ENCODE results near the gene GMCL1.

Gene GMCL1

GRCh38 chr2:69807821-69808540, 21.5 kb upstream of the GMCL1 start:
- no peaks in the 10 kb centered on the region for H3K36me3 ChIP-seq (ENCODE audit: insufficient read depth, low read length)
- peaks cover 7% of the 10 kb centered on the region; the same call in 1 of the 2 replicates for H3K27me3 ChIP-seq (ENCODE audit: insufficient read depth, low read length)
- H3K9me2 ChIP-seq (ENCODE audit: low read depth, low read length) = no peaks in the 10 kb centered on the region

GRCh38 chr2:69810550-69810949, 18.9 kb upstream of the GMCL1 start:
- Histone ChIP-seq H3K4me1 (ENCODE audit: insufficient read depth, low read length, severe bottlenecking) (no peaks in the 10 kb centered on the region), H4K20me1 (ENCODE audit: insufficient read depth, low read length) (no peaks in the 10 kb centered on the region), H3K9me3 (ENCODE audit: low read length) (no peaks in the 10 kb centered on the region), H3K36me3 (ENCODE audit: insufficient read depth, low read length) (no peaks in the 10 kb centered on the region), H3K79me2 (ENCODE audit: insufficient read depth, low read length) (no peaks in the 10 kb centered on the region), H3K9ac (ENCODE audit: low read length) (no peak overlapping the region), H2AFZ (ENCODE audit: low read length) (no peak overlapping the region), H3K27me3 (ENCODE audit: insufficient read depth, low read length) (peaks cover 7% of the 10 kb centered on the region; the same call in 1 of the 2 replicates), H3K4me2 (ENCODE audit: low read length) (no peak overlapping the region), H3F3A (ENCODE audit: insufficient read depth, low read length) (no peaks in the 10 kb centered on the region), H3K27ac (ENCODE audit: low read depth, low read length, poor library complexity, severe bottlenecking) (no peak overlapping the region), H3K4me3 (ENCODE audit: low read depth, low read length, poor library complexity, severe bottlenecking) (no peak overlapping the region), H3K9me2 (ENCODE audit: low read depth, low read length) (no peaks in the 10 kb centered on the region)
- no peak for TF ChIP-seq EZH2 (IDR thresholded peaks at IDR 0.05; ENCODE audit: borderline replicate concordance, low read length)
- TF ChIP-seq, protein P1, sequence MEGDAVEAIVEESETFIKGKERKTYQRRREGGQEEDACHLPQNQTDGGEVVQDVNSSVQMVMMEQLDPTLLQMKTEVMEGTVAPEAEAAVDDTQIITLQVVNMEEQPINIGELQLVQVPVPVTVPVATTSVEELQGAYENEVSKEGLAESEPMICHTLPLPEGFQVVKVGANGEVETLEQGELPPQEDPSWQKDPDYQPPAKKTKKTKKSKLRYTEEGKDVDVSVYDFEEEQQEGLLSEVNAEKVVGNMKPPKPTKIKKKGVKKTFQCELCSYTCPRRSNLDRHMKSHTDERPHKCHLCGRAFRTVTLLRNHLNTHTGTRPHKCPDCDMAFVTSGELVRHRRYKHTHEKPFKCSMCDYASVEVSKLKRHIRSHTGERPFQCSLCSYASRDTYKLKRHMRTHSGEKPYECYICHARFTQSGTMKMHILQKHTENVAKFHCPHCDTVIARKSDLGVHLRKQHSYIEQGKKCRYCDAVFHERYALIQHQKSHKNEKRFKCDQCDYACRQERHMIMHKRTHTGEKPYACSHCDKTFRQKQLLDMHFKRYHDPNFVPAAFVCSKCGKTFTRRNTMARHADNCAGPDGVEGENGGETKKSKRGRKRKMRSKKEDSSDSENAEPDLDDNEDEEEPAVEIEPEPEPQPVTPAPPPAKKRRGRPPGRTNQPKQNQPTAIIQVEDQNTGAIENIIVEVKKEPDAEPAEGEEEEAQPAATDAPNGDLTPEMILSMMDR (IDR thresholded peaks at IDR 0.05; ENCODE audit: low read length) = no peak

More at GRCh38 chr2:69807821-69808540, 21.5 kb upstream of the GMCL1 start:
- H3K4me2 ChIP-seq (ENCODE audit: low read length) = no peak overlapping the region
- H3K79me2 ChIP-seq (ENCODE audit: insufficient read depth, low read length) = no peaks in the 10 kb centered on the region
- TF ChIP-seq, protein P1 (IDR thresholded peaks at IDR 0.05; ENCODE audit: low read length) = no peak
- TF ChIP-seq EZH2 (IDR thresholded peaks at IDR 0.05; ENCODE audit: borderline replicate concordance, low read length) = no peak
- H3K4me1 ChIP-seq (ENCODE audit: insufficient read depth, low read length, severe bottlenecking) = peaks cover 6% of the 10 kb centered on the region
- H3K9ac ChIP-seq (ENCODE audit: low read length) = no peak overlapping the region
- no peak overlapping the region for H3K4me3 ChIP-seq (ENCODE audit: low read depth, low read length, poor library complexity, severe bottlenecking)
- no peaks in the 10 kb centered on the region for H3K9me3 ChIP-seq (ENCODE audit: low read length)
- no peaks in the 10 kb centered on the region for H4K20me1 ChIP-seq (ENCODE audit: insufficient read depth, low read length)
- H3K27ac ChIP-seq (ENCODE audit: low read depth, low read length, poor library complexity, severe bottlenecking) = no peak overlapping the region
- H3F3A ChIP-seq (ENCODE audit: insufficient read depth, low read length) = no peaks in the 10 kb centered on the region
- no peak overlapping the region for H2AFZ ChIP-seq (ENCODE audit: low read length)

DNA sequence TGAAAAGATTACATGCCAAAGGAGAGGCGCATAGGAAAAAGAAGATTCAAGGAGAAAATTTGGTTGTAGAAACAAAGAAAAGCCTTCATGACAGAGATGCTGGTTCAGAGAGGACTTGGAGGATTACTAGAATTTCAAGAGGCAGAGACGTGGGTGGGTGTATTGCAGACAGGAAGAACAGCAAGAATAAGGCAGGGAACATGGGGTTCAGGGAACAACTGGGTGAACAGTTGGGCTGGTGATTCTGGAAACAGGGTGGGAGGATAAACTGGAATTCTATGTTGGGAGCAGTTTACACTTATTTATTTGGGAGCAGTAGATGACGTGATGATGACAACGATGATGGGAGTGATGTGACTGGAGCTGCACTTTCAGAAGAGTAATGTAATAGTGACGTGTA, 18.4 kb upstream of the GMCL1 start:
- Histone ChIP-seq H3K4me2 (ENCODE audit: low read length) (no peak overlapping the region), H3K27ac (ENCODE audit: low read depth, low read length, poor library complexity, severe bottlenecking) (no peak overlapping the region)
- TF ChIP-seq, protein P1 (IDR thresholded peaks at IDR 0.05; ENCODE audit: low read length) = no peak
- no peak for TF ChIP-seq EZH2 (IDR thresholded peaks at IDR 0.05; ENCODE audit: borderline replicate concordance, low read length)

More for the DNA sequence above, 18.4 kb upstream of the GMCL1 start:
- H3K9ac ChIP-seq (ENCODE audit: low read length) = no peak overlapping the region
- H4K20me1 ChIP-seq (ENCODE audit: insufficient read depth, low read length) = no peaks in the 10 kb centered on the region
- no peak overlapping the region for H2AFZ ChIP-seq (ENCODE audit: low read length)
- no peak overlapping the region for H3K4me3 ChIP-seq (ENCODE audit: low read depth, low read length, poor library complexity, severe bottlenecking)
- peaks cover 7% of the 10 kb centered on the region; the same call in 1 of the 2 replicates for H3K27me3 ChIP-seq (ENCODE audit: insufficient read depth, low read length)
- no peaks in the 10 kb centered on the region for H3K9me3 ChIP-seq (ENCODE audit: low read length)
- no peaks in the 10 kb centered on the region for H3K36me3 ChIP-seq (ENCODE audit: insufficient read depth, low read length)
- no peaks in the 10 kb centered on the region for H3F3A ChIP-seq (ENCODE audit: insufficient read depth, low read length)
- no peaks in the 10 kb centered on the region for H3K79me2 ChIP-seq (ENCODE audit: insufficient read depth, low read length)
- H3K4me1 ChIP-seq (ENCODE audit: insufficient read depth, low read length, severe bottlenecking) = no peaks in the 10 kb centered on the region
- H3K9me2 ChIP-seq (ENCODE audit: low read depth, low read length) = no peaks in the 10 kb centered on the region
